ENCODE results near the gene MAPK8. TPM values are rescaled to one million over a fixed set of nuclear protein-coding genes. Genes with fewer than 3 reads are reported as not detected.

The MAPK8 gene
- polyA plus RNA-seq, 1 of the 3 experiments (the other 2 are of a cell fraction): 26.4 TPM

- TF ChIP-seq USF2 (IDR thresholded peaks at IDR 0.05; ENCODE audit: borderline replicate concordance, low read depth, low read length) (no peak), RFX5 (IDR thresholded peaks at IDR 0.05; ENCODE audit: low read length) (no peak), NFIC (IDR thresholded peaks at IDR 0.05; ENCODE audit: borderline replicate concordance) (no peak), TEAD4 (IDR thresholded peaks at IDR 0.05; ENCODE audit: borderline replicate concordance, insufficient read depth) (no peak), RCOR1 (IDR thresholded peaks at IDR 0.05; ENCODE audit: low read length) (no peak), USF1 (IDR thresholded peaks at IDR 0.05; ENCODE audit: borderline replicate concordance, low read depth) (no peak), CHD2 (IDR thresholded peaks at IDR 0.05; ENCODE audit: low read length, partially characterized antibody) (no peak), TCF12 (IDR thresholded peaks at IDR 0.05) (no peak), NRF1 (IDR thresholded peaks at IDR 0.05; ENCODE audit: low read depth, low read length) (no peak), RXRA (IDR thresholded peaks at IDR 0.05; ENCODE audit: borderline replicate concordance, low read depth) (no peak), EZH2phosphoT487 (IDR thresholded peaks at IDR 0.05; ENCODE audit: borderline replicate concordance, low read depth) (no peak), GABPA (IDR thresholded peaks at IDR 0.05; ENCODE audit: low read depth) (no peak), ELF1 (IDR thresholded peaks at IDR 0.05) (no peak), POLR2AphosphoS5 (IDR thresholded peaks at IDR 0.05; ENCODE audit: low read depth, low read length) (no peak), CTCF (IDR thresholded peaks at IDR 0.05) (no peak)
These were observed 108.3 kb downstream of the MAPK8 start (continued) for GRCh38 chr10:48414778-48415177.

- H3K36me3 ChIP-seq (replicated peaks in 1 of 2; ENCODE audit: control insufficient read depth in 1 of 2, insufficient read depth in 2 of 2, low read length in 1 of 2): peaks cover 13 to 42% of the 10 kb centered on the region in 2 experiments
- H3K9me2 ChIP-seq: no peaks in the 10 kb centered on the region
- H3K79me2 ChIP-seq (ENCODE audit: insufficient read depth): peaks cover 10% of the 10 kb centered on the region
- H3K9me3 ChIP-seq: peaks cover 11% of the 10 kb centered on the region
- H2AFZ ChIP-seq (ENCODE audit: low read depth): no peak overlapping the region
- WGBS (ENCODE audit: low lambda C conversion rate): 79% methylated on average over 2 of the region's 2 CpGs
- H4K20me1 ChIP-seq (ENCODE audit: insufficient read depth): no peaks in the 10 kb centered on the region
- H3F3A ChIP-seq (replicated peaks; ENCODE audit: insufficient read depth): peaks cover 12% of the 10 kb centered on the region
- H3K9ac ChIP-seq: no peak overlapping the region
- DNase-seq: no peak
- POLR2A ChIA-PET: no interaction called here
- H3K4me1 ChIP-seq (ENCODE audit: control insufficient read depth in 1 of 2, insufficient read depth in 2 of 2, low read depth in 1 of 2, low read length in 1 of 2): peaks cover 4 to 6% of the 10 kb centered on the region in 2 experiments; a peak in 3 of 4 replicates
- no peaks in the 10 kb centered on the region for H3K27me3 ChIP-seq (ENCODE audit: insufficient read depth)
- H3K4me3 ChIP-seq (ENCODE audit: low read depth in 2 of 2, low read length in 1 of 2): no peak overlapping the region
- H3K4me2 ChIP-seq: no peak overlapping the region
- H3K27ac ChIP-seq (ENCODE audit: low read depth in 2 of 2, low read length in 1 of 2): no peak overlapping the region
- no peak for TF ChIP-seq MXI1 (IDR thresholded peaks at IDR 0.05; ENCODE audit: low read depth, low read length)
- no peak for TF ChIP-seq RFX5 (IDR thresholded peaks at IDR 0.05; ENCODE audit: low read length)
- TF ChIP-seq SMC3 (IDR thresholded peaks at IDR 0.05; ENCODE audit: low read depth, low read length): no peak
- TF ChIP-seq FOSL2 (IDR thresholded peaks at IDR 0.05; ENCODE audit: borderline replicate concordance, low read depth): no peak
- no peak for TF ChIP-seq TCF12 (IDR thresholded peaks at IDR 0.05)
- CTCF ChIA-PET: no interaction called here
These were observed 110.2 kb downstream of the MAPK8 start for GRCh38 chr10:48416584-48417232.
